ENCODE results near the gene ALKBH6. TPM values are rescaled to one million over a fixed set of nuclear protein-coding genes. Genes with fewer than 3 reads are reported as not detected.
A peak's percentile ranks its signal among the peaks of the same experiment; 100 is the strongest.

ALKBH6 gene
- total and polyA plus RNA-seq, 9 of the 15 experiments (the other 6 are each of a cell fraction or from before 2014, with no cell fraction given) = 0.67 to 62.0 (median 34.5) TPM

DNA sequence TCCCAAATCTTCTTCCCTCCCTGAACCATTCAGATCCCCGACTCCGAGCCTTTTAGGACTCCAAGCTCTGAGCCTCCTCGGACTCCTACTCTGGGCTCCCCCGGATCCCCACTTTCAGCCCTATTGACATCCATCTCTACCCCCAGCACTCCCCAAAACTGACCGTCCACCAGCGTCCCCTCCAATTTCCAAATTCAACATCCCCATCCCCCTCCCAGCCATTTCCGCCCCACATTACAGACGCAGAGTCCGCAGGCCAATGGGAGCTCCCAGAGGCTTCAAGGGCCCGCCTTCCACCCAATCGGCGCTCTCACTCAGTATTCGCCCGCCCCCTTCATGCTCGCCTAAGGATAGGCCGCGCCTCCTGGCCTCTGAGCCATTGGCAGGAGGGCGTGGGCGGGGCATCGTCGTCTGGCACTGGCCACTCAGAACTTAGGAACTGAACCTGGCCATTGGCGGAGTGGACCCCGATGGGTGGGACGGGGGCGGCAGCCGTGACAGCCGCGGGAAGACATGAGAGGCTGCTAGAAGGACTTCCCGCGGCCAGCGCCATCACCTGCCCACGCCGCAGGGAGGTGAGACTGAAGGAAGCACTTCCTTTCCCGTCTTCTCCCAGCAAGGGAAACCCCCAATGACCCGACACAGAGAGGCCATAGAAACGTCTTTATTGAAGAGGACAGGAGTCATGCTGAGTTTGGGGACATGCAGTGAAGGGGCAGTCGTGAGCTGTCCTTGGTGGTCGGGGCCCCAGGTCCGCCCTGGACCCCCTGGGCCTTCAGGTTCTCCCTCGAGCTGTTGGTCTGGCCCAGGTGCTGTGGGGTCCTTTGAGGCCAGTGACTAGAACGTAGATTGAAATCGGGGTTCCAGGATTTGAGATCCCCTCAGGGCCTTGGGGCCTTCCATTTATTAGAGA is at the start of gene ALKBH6 (continued):
- TF ChIP-seq ZHX1 (conservative IDR thresholded peaks at IDR 0.05; ENCODE audit: low read length) (no peak), CBX8 (IDR thresholded peaks at IDR 0.05; ENCODE audit: borderline replicate concordance, extremely low read depth, low read depth, low read length, poor library complexity, severe bottlenecking) (no peak), MTA2 (IDR thresholded peaks at IDR 0.05; ENCODE audit: low read depth) (no peak), ATF4 (CRISPR knock-in tag; IDR thresholded peaks at IDR 0.05) (no peak), NEUROD1 (IDR thresholded peaks at IDR 0.05; ENCODE audit: borderline replicate concordance, low read depth, low read length, partially characterized antibody) (peak; percentile 92), NFE2L1 (tag; IDR thresholded peaks at IDR 0.05; ENCODE audit: borderline replicate concordance, low read depth) (no peak), ZNF395 (CRISPR knock-in tag; IDR thresholded peaks at IDR 0.05) (no peak), CXXC5 (CRISPR knock-in tag; IDR thresholded peaks at IDR 0.05) (peak; percentile 83), POLR2A (conservative IDR thresholded peaks at IDR 0.05) (peak; percentile 89), CEBPZ (IDR thresholded peaks at IDR 0.05; ENCODE audit: borderline replicate concordance, low read depth, low read length) (peak; percentile 91; the same call in 1 of the 2 replicates), MYC (IDR thresholded peaks at IDR 0.05; ENCODE audit: low read depth, low read length) (peak; percentile 83), MYC (CRISPR knock-in tag; IDR thresholded peaks at IDR 0.05; ENCODE audit: borderline replicate concordance, low read depth) (no peak), RBM14 (IDR thresholded peaks at IDR 0.05; ENCODE audit: borderline replicate concordance, insufficient read depth, low read depth, low read length) (no peak), ARID3B (CRISPR knock-in tag; IDR thresholded peaks at IDR 0.05; ENCODE audit: borderline replicate concordance) (no peak), EHMT2 (IDR thresholded peaks at IDR 0.05) (no peak)

Measured in K562 (cell line).